Mesenchymal stem cell (in vitro differentiated cells and primary cell): ENCODE results near the gene AKAP13.

Source experiments
- DNase-seq: peaks from one replicate; pipeline ENCODE4 v3.0.0-alpha.2; 2013
- H2AFZ ChIP-seq: one replicate; pipeline ENCODE4 v1.6.1; 2013; ENCODE audit warnings: low read depth, mild to moderate bottlenecking, control low read depth, inconsistent platforms, low read length, moderate library complexity
- H2AK5ac ChIP-seq: 2 replicates; pipeline ENCODE4 v1.6.1; 2013; ENCODE audit warnings: low read length, moderate library complexity, mild to moderate bottlenecking, inconsistent platforms; ENCODE audit not compliant: severe bottlenecking
- H2BK120ac ChIP-seq: one replicate; pipeline ENCODE4 v1.6.1; 2013; ENCODE audit warnings: low read depth, mild to moderate bottlenecking, inconsistent platforms, low read length, moderate library complexity
- H2BK12ac ChIP-seq, 2 experiments: one replicate each; pipeline ENCODE4 v1.6.1; 2013; ENCODE audit warnings: inconsistent platforms in 2 of 2, low read length in 2 of 2, mild to moderate bottlenecking in 2 of 2, moderate library complexity in 2 of 2, control low read depth in 1 of 2
- H2BK15ac ChIP-seq: one replicate; pipeline ENCODE4 v1.6.1; 2013; ENCODE audit warnings: mild to moderate bottlenecking, low read depth, inconsistent platforms; ENCODE audit not compliant: poor library complexity, severe bottlenecking
- H2BK5ac ChIP-seq: 2 replicates; pipeline ENCODE4 v1.6.1; 2013; ENCODE audit warnings: low read depth, mild to moderate bottlenecking, low read length, control low read depth, inconsistent platforms; ENCODE audit not compliant: poor library complexity, severe bottlenecking
- H3K14ac ChIP-seq, 2 experiments: one replicate each; pipeline ENCODE4 v1.6.1; 2013; ENCODE audit warnings: inconsistent platforms in 2 of 2, low read length in 2 of 2, control low read depth in 1 of 2, mild to moderate bottlenecking in 1 of 2, moderate library complexity in 1 of 2
- H3K18ac ChIP-seq, 2 experiments: one replicate each; pipeline ENCODE4 v1.6.1; 2013; ENCODE audit warnings: inconsistent platforms in 2 of 2, low read length in 2 of 2, control low read depth in 1 of 2, low read depth in 1 of 2, mild to moderate bottlenecking in 1 of 2
- H3K23ac ChIP-seq, 2 experiments: one replicate each; pipeline ENCODE4 v1.6.1; 2013; ENCODE audit warnings: inconsistent platforms in 2 of 2, low read length in 2 of 2, mild to moderate bottlenecking in 2 of 2, moderate library complexity in 2 of 2, control low read depth in 1 of 2
- H3K27ac ChIP-seq: 2 replicates; pipeline ENCODE4 v1.5.1; 2013; ENCODE audit warnings: mild to moderate bottlenecking, moderate library complexity, low read length, control low read depth, inconsistent platforms; ENCODE audit not compliant: poor library complexity, severe bottlenecking
- H3K27me3 ChIP-seq, 2 experiments: 2 replicates each; pipeline versions ENCODE4 v1.6.1 to v1.7.0; 2013; ENCODE audit warnings: low read length in 2 of 2, mild to moderate bottlenecking in 2 of 2, moderate library complexity in 2 of 2, control low read depth in 1 of 2, inconsistent platforms in 1 of 2; ENCODE audit not compliant: control insufficient read depth in 1 of 2, insufficient read depth in 1 of 2
- H3K36me3 ChIP-seq, 2 experiments: 2 replicates each; pipeline versions ENCODE4 v1.6.1 to v1.7.0; 2013; ENCODE audit warnings: low read length in 2 of 2, control low read depth in 1 of 2, inconsistent platforms in 1 of 2, low read depth in 1 of 2, mild to moderate bottlenecking in 1 of 2; ENCODE audit not compliant: insufficient read depth in 2 of 2, control insufficient read depth in 1 of 2
- H3K4ac ChIP-seq, 2 experiments: one replicate each; pipeline ENCODE4 v1.6.1; 2013; ENCODE audit warnings: inconsistent platforms in 2 of 2, low read length in 2 of 2, mild to moderate bottlenecking in 2 of 2, moderate library complexity in 2 of 2, control low read depth in 1 of 2, low read depth in 1 of 2
- H3K4me1 ChIP-seq: 2 replicates; pipeline ENCODE4 v1.6.1; 2013; ENCODE audit warnings: low read depth, low read length, control low read depth; ENCODE audit not compliant: control insufficient read depth, insufficient read depth
- H3K4me2 ChIP-seq: 2 replicates; pipeline ENCODE4 v1.6.1; 2013; ENCODE audit warnings: low read length, mild to moderate bottlenecking, inconsistent platforms; ENCODE audit not compliant: poor library complexity, severe bottlenecking
- H3K4me3 ChIP-seq, 2 experiments: 2 replicates each; pipeline versions ENCODE4 v1.5.1 to v1.7.0; 2013; ENCODE audit warnings: low read length in 2 of 2, mild to moderate bottlenecking in 2 of 2, control low read depth in 1 of 2, low read depth in 1 of 2; ENCODE audit not compliant: insufficient read depth in 1 of 2
- H3K79me1 ChIP-seq: replicated peaks from 2 replicates; pipeline ENCODE4 v1.6.1; 2013; ENCODE audit warnings: mild to moderate bottlenecking, control low read depth, low read length, inconsistent platforms; ENCODE audit not compliant: poor library complexity, severe bottlenecking
- H3K9ac ChIP-seq: 2 replicates; pipeline ENCODE4 v1.7.0; 2013; ENCODE audit warnings: mild to moderate bottlenecking, low read length, moderate library complexity
- H3K9me3 ChIP-seq: 2 replicates; pipeline ENCODE4 v1.7.0; 2013; ENCODE audit warnings: mild to moderate bottlenecking, low read length; ENCODE audit not compliant: control insufficient read depth
- H4K8ac ChIP-seq: one replicate; pipeline ENCODE4 v1.6.1; 2013; ENCODE audit warnings: inconsistent platforms, mild to moderate bottlenecking, low read length, moderate library complexity
- H4K91ac ChIP-seq: one replicate; pipeline ENCODE4 v1.6.1; 2013; ENCODE audit warnings: mild to moderate bottlenecking, low read length, inconsistent platforms
- WGBS: methylation state at CpG from one replicate; pipeline ENCODE4 v1.1.7; 2013; ENCODE audit warnings: mixed read lengths; 5-methylcytosine and 5-hydroxymethylcytosine counted together

The AKAP13 gene

GRCh38 chr15:85388566-85389305 lies 8.3 kb downstream of the AKAP13 start:
- Histone ChIP-seq H3K4me1 (peaks cover 4% of the 10 kb centered on the region), H2AK5ac (no peak overlapping the region), H3K14ac (no peak overlapping the region), H3K4me3 (no peak overlapping the region), H3K4ac (no peak overlapping the region), H2BK120ac (no peak overlapping the region), H3K23ac (no peak overlapping the region), H3K4me2 (no peak overlapping the region), H3K18ac (no peak overlapping the region), H3K79me1 (peaks cover 1% of the 10 kb centered on the region), H3K27ac (no peak overlapping the region), H4K91ac (no peak overlapping the region), H3K9me3 (no peaks in the 10 kb centered on the region), H2BK12ac (no peak overlapping the region), H3K36me3 (peaks cover 5 to 11% of the 10 kb centered on the region in 2 experiments), H4K8ac (no peak overlapping the region), H3K27me3 (no peaks in the 10 kb centered on the region), H2BK15ac (no peak overlapping the region), H3K9ac (no peak overlapping the region), H2BK5ac (no peak overlapping the region), H2AFZ (no peak overlapping the region)
- 78% methylated on average over 2 of the region's 5 CpGs for WGBS
- DNase-seq: no peak

GRCh38 chr15:85389306-85389650 lies 8.9 kb downstream of the AKAP13 start:
- WGBS: 97% methylated on average over 2 of the region's 2 CpGs
- no peak overlapping the region for H3K18ac ChIP-seq
- peaks cover 4% of the 10 kb centered on the region for H3K4me1 ChIP-seq
- H2BK5ac ChIP-seq: no peak overlapping the region
- no peak overlapping the region for H2BK120ac ChIP-seq
- H2BK12ac ChIP-seq: no peak overlapping the region
- peaks cover 5 to 11% of the 10 kb centered on the region in 2 experiments for H3K36me3 ChIP-seq
- H3K9me3 ChIP-seq: no peaks in the 10 kb centered on the region
- H3K23ac ChIP-seq: no peak overlapping the region
- no peak overlapping the region for H3K9ac ChIP-seq
- H4K8ac ChIP-seq: no peak overlapping the region
- no peak overlapping the region for H2AFZ ChIP-seq
- H3K4ac ChIP-seq: no peak overlapping the region
- H3K14ac ChIP-seq: no peak overlapping the region
- no peaks in the 10 kb centered on the region for H3K27me3 ChIP-seq
- H2BK15ac ChIP-seq: no peak overlapping the region
- no peak for DNase-seq
- H3K27ac ChIP-seq: no peak overlapping the region
- H3K4me3 ChIP-seq: no peak overlapping the region
- no peak overlapping the region for H3K4me2 ChIP-seq
- peaks cover 1% of the 10 kb centered on the region for H3K79me1 ChIP-seq
- no peak overlapping the region for H2AK5ac ChIP-seq
- H4K91ac ChIP-seq: no peak overlapping the region

GRCh38 chr15:85389772-85390171 lies 9.4 kb downstream of the AKAP13 start:
- no peak overlapping the region for H3K27ac ChIP-seq
- H3K14ac ChIP-seq: no peak overlapping the region
- no peak overlapping the region for H2BK15ac ChIP-seq
- H3K23ac ChIP-seq: no peak overlapping the region
- no peak overlapping the region for H4K8ac ChIP-seq
- H3K4me1 ChIP-seq: peaks cover 4% of the 10 kb centered on the region
- no peak overlapping the region for H3K4me3 ChIP-seq
- no peaks in the 10 kb centered on the region for H3K27me3 ChIP-seq
- H3K4me2 ChIP-seq: no peak overlapping the region
- no peak overlapping the region for H3K4ac ChIP-seq
- H2BK12ac ChIP-seq: no peak overlapping the region
- WGBS: 97% methylated on average over 4 of the region's 4 CpGs
- no peaks in the 10 kb centered on the region for H3K9me3 ChIP-seq
- H2AFZ ChIP-seq: no peak overlapping the region
- H3K79me1 ChIP-seq: peaks cover 1% of the 10 kb centered on the region
- no peak overlapping the region for H2BK120ac ChIP-seq
- H3K9ac ChIP-seq: no peak overlapping the region
- DNase-seq: no peak
- no peak overlapping the region for H3K18ac ChIP-seq
- H2BK5ac ChIP-seq: no peak overlapping the region
- H4K91ac ChIP-seq: no peak overlapping the region
- H3K36me3 ChIP-seq: peaks cover 5 to 11% of the 10 kb centered on the region in 2 experiments
- no peak overlapping the region for H2AK5ac ChIP-seq

GRCh38 chr15:85393210-85393609 lies 12.8 kb downstream of the AKAP13 start:
- Histone ChIP-seq H3K4ac (no peak overlapping the region), H2AK5ac (no peak overlapping the region), H2BK15ac (no peak overlapping the region), H3K4me2 (no peak overlapping the region), H2BK12ac (no peak overlapping the region), H4K91ac (no peak overlapping the region), H3K27ac (no peak overlapping the region), H3K27me3 (no peaks in the 10 kb centered on the region), H2BK5ac (no peak overlapping the region), H3K4me3 (no peak overlapping the region), H3K9me3 (no peaks in the 10 kb centered on the region), H3K36me3 (peaks cover 0 to 3% of the 10 kb centered on the region in 2 experiments), H2BK120ac (no peak overlapping the region), H3K4me1 (peaks cover 2% of the 10 kb centered on the region), H3K9ac (no peak overlapping the region), H3K18ac (no peak overlapping the region), H4K8ac (no peak overlapping the region), H2AFZ (no peak overlapping the region), H3K79me1 (peaks cover 1% of the 10 kb centered on the region), H3K23ac (no peak overlapping the region), H3K14ac (no peak overlapping the region)
- DNase-seq: no peak
- WGBS: 86% methylated on average over 2 of the region's 2 CpGs
